ENCODE measurements around the gene LHPP.

Gene LHPP

DNA sequence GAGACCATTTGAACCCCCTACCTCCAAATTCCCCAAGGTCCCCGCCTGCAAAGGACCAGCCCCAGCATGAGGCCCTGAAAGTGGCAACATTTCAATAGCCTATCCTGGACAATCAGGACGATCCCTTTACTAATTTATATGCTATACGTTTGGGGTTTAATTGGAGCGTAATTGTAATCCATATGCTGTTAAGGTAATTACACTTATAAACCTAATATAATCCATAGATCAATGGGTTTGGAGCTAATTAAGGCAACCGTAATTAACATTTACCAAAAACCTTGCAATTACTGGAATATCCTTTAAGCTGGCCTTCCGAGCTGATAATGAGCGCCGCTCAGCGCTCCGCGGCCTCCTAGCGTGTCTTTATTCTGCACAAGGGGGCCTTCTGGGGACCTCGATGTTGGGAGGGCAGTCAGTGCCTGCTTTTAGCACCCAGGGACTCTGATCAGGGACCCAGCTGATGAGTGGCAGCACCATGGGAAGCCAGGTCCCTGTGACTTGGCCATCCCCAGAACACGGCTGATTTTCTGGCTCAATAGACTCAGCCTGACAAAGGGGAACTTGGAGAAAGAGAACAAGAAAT is 91.2 kb downstream of the LHPP start:
- DNase-seq = no peak

DNA sequence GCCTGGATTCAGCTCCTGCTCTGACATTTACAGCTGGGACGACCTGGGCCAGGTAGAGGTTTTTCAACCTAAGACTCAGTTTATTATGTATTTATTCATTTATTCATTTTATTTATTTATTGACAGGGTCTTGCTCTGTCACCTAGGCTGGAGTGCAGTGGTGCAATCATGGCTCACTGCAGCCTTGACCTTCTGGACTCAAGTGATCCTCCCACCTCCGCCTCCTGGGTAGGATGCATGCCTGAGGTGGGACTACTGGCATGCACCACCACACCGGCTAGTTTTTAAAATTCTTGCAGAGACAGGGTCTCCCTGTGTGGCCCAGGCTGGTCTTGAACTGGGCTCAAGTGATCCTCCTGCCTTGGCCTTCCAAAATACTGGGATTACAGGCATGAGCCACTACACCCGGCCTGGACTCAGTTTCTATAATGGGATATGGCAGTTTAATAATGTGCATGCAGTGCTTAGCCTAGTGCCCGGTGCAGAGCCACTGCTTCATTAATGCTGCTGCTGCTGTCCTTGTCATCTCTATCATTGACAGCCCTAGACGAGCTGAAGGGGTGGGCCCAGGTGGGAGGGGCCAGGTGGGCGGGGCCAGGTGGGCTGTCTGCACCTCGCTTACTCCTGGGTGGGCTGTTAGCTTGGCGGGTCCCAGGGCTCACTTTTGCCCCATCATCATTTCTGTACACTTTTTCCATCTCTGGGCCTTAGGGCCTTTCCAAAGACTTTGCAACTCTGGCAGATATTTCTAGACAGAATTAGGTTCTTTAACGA is 92.6 kb downstream of the LHPP start:
- no peak for DNase-seq

DNA sequence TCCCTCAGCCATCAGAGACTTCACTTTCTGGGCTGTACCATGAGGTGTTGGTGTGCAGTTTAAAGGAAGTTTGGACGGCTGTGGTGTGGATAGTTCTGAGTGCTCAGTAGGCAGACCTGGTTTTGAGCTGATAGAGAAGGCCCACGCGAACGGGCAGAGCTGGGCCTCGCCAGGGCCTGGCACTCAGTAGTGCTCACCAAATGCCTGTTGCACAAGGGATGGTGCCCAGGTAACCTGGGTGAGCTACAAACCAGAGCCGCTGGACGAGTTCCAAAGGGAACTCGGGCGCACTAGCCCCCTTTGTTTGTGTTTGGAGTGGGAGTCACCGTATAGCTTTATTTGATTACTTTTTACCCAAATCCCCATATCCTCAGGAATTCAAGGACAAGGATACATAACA is 95.5 kb downstream of the LHPP start:
- DNase-seq = no peak

DNA sequence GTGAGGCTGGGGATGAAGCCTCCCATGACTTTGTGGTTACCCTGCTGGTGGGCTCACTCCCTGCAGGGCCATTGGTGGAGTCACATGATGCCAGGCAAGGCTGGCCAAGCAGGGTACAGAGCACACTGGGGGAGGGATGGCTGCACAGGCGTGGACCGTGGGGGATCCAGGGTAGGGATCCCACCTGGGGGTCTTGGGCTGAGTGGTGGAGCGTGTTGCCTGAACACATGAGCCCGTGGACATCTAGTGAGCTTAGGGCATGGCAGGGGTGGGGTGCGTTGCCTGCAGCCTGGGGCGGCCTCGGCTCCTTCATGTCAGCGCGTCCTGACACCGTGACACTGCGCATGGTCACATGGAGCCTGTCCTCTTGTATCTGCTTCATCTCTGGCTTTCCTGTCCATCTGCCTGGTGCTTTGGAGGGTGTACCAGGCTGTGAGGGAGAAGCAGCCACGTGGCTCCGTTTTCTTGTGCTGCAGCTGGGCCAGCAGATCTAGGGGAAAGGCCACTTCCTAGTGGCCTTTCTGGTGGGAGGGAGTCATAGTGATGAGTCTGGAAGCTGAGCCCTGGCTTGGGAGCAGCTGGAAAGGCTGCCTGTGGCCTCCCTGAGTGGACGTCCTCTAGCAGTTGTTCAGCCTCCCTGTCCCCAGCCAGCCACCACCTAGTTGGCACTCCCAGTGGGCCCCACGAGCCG is 96.2 kb downstream of the LHPP start:
- DNase-seq = peak in 17 of 51 donors; percentile 5 to 72 (median 37)

DNA sequence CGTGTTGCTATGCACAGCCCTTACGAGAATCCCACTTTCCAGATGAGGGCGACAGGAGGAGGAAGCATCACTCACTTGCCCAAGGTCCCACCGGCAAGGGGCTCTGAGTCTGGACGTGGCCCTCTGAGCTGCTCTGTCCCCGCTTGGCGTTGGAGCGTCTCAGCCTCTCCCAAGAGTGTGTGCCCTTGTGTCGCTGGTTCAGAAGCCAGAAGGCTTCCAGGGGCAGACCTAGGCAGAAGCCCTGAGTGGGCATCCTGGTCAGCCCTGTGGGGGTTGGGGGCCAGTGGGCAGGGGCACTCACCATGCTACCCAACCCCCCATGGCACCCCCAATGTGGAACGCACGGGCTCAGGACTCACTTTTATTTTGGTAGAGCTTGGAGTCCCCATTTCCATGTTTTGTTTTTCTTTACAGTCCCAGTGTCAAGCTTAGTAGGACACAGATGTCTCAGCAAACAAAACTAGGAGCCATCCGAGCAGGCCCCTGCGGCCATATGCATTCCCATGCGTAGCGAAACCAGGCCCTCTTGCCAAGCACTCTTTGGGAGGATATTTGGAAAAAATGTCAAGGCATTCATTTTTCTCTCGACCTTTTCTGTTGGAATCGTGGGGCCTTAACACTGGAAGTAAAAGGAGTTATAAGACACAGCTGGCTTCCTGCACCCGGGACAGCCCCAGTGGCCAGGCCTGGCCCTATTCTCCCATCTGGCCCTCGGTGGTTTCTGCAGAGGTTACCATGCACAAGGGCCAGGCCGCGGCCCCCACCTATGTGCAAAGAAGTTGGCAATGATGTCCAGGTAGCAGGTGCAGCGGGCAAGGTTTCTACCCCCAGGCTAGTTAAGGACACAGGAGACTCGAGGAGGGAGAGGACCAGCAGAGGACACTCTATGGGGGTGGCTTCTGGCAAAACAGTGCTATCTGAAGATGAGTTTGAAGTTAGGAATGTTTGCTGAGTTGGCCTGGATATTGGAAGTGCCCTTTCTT is 97.0 kb downstream of the LHPP start:
- no peak for DNase-seq

DNA sequence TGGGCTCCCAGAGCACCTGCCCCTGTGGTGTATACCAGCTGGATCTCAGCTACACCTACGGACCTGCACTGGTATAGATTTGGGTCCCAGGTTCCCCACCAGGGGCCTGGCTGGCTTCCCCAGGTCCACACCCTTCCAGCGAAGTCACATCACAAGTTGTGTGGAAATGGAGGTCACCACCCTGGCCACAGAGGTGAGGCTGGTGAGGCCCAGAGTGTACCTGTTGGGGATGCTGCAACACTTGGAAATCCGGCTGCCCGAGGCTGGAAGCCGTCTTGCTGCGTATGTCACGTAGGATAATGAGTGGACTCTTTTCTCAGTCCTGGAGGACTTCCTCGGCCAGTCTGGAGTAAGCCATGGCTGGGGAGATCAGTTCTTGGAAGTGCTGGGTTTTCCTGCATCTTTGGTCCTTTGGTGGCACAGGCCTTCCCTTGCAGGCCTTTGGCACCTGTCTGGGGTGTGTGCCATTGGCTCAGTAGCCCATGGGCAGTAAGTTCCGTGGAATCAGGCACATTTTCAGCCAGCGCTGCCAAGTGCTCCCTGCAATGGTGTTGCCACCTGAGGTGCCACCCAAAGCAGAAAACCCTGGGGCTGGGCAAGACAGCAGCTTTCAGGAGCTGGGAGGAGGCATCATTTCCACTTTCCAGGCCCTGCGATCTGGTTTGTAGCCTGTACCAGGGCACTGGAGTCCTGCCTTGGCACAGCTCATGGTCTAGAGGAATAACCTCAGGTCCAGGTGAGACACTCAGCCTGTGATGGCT is 97.9 kb downstream of the LHPP start:
- no peak for DNase-seq

DNA sequence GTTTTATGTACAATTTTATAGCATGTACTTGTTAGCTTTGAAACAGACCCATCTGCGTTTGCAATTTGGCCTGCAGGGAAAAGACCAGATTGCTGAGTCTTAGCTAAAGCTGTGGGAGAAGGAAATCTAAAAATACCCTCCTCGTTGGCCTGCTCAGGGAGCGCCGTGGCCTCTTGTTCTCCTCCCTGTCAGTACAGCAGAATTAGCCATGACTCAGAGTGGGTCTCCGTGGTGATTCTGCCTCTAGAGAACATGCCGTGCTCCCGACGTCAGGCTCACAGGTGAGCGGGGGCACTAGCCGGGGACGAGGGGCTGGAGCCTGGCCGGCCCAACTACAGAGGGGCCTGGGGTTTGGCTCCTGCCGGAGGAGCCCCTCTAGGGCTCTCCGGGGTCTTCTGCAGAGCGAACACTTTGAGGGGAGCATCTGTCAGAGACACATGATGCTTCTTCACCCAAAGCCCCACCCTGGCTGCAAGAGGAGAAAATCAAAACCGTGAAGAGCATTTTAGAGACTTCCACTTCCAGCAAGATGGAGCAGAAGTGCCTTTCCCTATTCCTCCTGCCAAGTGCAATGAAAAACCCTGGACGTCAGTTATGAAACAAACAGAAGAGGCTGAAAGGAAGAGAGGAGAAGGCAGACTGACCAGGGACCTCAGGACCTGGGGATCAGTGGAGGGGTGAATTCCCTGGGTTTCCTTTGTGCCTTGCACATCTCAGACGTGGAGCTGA is 98.9 kb downstream of the LHPP start:
- peak in 20 of 51 donors; percentile 10 to 74 (median 42) for DNase-seq

DNA sequence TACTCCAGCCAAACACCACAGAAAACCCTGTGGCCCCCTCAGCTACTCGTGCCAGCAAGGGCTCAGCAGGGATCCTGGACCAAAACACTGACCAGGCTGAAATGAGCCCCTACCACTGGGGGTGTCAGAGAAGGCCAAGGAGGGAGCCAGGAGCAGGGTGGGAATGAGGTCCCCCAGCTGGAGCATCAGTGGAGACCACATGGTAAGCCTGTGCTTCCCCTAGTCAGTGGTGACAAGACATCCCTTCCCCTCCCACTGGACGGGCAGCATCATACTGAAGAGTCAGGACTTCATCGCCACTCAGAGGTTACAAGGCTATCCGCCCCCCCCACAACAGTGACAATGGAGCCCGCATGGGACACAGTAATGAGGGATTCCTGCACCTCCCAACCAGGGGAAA is 99.6 kb downstream of the LHPP start:
- DNase-seq = no peak

DNA sequence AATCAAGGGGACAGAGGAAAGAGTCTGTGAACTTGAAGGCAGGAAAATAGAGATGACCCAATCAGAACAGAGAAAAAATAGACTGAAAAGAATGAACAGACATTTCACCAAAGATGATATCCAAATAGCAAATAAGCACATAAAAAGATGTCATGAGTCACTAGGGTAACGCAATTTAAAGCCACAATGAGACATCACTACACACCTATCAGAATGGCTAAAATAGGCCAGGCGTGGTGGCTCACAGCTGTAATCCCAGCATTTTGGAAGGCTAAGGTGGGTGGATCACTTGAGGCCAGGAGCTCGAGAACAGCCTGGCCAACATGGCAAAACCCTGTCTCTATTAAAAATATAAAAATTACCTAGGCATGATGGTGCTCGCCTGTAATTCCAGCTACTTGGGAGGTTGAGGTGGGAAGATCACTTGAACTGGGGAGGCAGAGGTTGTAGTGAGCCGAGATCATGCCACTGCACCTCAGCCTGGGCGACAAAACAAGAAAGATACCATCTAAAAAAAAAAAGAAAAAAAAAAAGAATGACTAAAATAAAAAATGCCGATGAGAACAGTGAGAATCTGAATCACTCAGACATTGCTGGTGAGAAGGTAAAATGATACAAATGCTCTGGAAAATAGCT is 100.9 kb downstream of the LHPP start:
- DNase-seq = no peak

DNA sequence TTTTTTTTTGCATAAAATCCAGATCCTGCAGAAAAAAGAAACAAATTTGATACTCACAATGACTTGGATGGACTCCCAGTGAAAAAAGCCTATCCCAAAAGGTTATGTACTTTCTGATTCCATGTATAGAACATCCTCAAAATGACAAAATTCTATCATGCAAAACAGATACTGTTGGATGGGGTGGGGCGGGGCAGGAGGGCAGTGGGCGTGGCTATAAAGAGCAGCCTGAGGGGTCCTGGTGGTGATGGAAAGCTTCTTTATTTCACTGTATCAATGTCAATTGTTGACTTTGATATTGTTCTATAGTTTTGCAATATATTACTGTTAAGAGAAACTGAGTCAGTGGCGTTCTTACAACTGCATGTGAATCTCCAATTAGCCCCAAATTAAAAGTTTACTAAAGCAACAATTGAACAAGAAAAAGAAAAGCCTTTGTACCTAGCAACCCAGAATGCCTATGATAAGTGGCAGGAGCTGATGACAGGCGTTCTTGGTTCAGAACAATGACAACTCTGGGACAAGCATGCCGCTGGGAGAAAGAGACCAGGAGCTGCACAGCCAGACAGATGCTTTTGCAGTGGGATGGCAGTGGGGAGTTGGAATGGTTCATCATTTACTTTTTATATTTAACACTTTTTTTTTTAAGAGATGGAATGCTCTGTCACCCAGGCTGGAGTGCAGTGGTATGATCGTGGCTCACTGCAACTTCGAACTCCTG is 101.9 kb downstream of the LHPP start:
- DNase-seq = no peak

DNA sequence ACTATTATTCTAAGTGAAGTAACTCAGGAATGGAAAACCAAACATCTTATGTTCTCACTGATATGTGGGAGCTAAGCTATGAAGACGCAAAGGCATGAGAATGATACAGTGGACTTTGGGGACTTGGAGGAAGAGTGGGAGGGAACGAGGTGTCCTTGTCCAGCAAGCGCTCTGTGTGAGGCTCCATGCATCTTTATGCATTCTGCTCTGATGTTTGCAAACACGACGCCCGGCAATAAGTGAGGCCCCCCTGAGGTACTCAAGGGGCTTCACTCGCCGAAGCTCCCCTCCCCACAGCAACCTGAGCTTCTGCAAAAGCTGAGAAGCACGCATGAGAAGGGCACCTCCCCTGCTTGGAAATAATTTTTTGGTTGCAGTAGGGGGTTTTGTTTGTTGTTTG is 103.3 kb downstream of the LHPP start:
- no peak for DNase-seq

DNA sequence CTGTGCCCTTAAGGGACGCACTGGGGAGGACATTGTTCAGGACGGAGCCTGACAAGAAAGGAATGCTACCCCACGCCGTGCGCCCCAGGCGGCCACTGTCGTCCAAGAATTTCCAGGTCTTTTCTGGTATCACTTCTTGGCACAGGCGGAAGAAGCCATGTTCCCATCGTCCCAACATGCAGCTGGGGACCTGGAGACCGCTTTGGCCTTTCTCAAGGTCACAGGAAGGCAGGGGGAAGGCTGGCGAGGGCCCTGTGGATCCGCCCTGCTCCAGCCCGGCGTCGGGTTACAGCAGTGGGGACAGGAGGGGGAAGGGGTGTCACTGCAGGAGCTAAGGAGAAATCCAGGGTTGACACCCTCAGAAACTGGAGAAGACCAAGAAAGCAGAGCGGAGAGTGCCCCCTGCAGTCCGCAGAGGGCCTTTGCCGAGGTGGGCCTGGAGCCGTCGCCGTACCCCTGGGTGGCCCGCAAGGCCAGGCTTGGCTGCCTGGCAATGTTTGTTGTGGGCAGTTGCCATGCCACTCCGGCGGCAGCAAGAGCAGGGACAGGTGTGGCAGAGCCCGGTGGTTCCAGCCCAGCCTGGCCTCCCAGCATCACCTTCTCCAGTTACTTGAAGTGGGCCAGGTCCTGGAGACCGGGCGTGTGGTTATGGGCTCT is 104.1 kb downstream of the LHPP start:
- DNase-seq = peak in 1 of 51 donors; percentile 16

DNA sequence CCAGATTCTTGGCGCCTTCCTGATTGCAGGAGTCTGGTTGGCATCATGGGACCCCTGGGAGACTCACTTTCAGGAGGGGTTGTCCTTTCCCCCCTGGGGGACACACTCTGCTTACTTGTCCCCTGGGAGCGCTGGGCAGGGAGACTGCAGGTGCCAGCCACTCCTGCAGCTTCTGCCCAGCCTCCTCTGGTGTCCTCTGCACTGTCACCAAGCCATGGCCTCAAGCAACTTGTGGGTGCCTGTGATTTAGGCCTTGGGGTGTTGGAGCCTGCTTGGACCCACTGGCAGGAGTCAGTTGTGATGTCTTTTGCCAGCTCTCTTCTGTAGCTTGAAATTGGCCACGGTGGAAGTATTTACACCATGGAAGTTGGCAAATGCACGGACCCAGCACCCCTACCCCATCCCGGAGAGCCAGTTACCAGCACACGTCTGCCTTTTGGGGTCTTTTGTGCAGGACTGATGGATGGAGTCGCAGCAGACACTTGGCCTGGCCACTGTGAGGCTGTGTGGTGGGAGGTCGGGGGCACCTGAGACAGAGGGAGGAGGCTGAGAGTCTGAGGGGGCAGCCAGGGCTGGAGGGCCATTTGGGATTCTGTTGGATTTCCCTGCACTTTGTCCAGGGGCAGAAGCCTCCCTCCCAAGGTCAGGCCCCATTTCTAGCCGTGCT is 104.7 kb downstream of the LHPP start:
- DNase-seq = no peak

DNA sequence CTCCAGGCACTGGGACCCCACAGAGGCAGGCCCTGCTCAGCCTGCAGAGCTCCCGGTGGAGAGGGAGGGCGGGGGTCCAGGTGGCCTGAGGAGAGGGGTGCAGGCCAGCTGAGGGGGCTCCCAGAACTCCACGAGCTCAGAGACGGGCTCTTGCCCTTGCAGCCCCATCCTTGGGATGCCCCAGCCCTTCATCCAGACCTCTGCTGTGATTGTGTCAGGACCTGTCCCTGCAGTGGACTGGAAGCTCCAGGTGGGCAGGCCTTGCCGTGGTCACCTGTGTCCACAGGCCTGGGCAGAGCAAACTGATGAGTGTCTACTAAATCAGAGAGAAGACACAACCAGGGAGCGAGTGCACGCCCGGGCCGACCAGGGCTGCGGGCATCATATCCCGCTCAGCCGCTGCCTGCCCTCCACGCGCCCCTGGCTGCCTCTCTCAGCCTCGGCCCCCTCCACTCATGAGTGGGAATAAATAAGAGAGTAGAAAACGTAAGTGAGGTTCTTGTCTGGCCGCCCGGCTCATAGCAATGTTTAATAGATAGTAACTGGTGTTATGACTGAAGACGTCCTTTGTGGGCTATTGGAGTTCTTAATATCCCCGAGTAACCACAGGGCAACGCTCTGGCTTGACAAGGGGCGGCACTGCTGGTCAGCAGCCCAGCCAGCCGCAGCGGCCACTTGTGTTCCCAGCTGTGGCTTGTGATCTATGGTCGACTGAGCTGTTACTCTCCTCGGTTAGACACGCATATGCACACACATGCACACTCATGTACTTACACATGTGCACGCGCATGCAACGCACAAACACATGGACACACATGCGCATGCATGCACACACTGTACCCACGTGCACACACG is 105.6 kb downstream of the LHPP start:
- peak in 10 of 51 donors; percentile 13 to 58 (median 34) for DNase-seq

DNA sequence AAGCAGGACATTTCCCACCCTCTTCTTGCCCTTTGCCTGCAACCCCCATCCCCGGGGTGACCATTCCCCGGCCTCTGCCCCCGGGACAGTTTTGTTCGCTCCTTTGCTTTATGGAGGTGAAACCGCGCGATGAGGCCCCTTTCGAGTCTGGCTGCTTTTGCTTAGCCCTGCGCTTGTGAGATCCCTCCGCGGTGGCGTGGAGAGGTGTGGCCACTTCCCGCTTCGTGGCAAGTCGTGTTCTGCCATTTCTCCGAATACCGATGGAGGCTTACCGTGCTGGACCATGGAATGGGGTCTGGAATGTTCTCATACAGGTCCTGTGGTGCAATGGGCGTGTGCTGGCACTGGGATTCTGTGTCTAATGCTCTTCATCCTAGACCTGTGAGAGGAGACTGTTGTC is 106.7 kb downstream of the LHPP start:
- no peak for DNase-seq

DNA sequence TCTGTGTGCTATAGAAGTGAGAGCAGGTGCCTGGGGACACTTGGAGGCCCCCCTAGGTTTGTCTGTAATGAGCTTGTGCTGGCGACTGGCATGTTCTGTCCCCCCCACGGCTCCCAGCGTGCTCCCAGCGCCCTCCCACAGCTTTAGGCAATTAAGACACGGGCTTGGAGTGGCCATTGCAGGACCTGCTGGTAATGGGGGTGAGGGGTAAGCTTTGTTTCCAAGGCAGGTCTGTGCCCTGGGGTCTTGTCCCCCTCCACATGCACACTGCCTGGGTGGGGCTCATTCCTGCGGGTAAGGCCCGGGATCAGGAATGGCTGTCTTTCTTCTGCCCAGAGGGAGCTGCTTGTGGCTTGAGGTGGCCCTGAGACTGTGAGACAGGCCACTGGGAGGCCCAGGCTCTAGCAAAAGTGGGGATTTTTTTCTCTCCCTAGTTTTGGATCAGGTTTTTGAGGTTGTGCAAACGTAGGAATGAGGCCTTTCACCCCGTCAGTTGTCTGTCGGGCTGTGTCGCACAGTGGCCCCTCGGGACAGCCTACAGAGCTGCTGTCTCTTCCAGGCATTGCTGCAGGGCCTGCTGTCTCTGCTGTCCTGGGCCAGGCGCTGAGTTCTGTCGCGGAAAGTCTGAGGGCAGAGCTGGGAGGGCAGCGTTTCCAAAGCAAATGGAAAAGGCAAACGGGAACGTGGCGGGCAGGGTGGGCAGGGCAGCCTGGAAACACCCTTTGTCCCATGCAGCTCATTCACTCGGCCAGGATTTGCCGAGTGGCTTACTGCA is 107.4 kb downstream of the LHPP start:
- DNase-seq = no peak

All from hypothalamus (tissue), 51 donors.